Lung microvascular endothelial cell (primary cell): ENCODE results near the gene EFCAB11. TPM values are rescaled to one million over a fixed set of nuclear protein-coding genes. Genes with fewer than 3 reads are reported as not detected.

ENCODE experiments used
- DNase-seq, 2 donors: peaks; one replicate each; pipeline versions ENCODE4 v3.0.0 to v3.0.0-alpha.2; 2010; ENCODE audit warnings: low read depth in 2 of 2
- total RNA-seq: library from RNA; depleted of rRNA; stranded (reverse); fragments of >200 nt; gene quantifications from 2 replicates; pipeline ENCODE4 v1.2.1, GENCODE V29; 2014

The EFCAB11 gene
- total RNA-seq, 1 donor from 2014 or later = 1.8 TPM

DNA sequence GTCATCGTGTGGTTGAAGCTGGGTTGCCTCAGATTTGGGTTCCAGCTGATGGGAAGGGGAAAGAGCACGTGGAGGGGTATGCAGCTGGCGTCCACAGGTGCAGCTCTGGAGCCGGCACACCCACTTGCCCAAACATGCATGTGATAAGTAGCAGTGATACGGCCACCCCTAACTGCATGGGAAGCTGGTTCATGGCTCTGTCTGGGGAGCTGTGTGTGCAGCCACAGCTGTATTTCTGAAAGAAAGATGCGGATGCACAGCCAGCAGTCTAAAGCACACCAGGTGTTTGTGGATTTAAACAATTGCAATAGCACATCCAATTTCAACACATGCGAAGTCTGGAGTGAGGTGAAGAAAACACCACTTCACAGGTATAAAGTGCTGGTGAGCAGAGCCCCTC, 181.4 kb downstream of the EFCAB11 start:
- DNase-seq = no peak

DNA sequence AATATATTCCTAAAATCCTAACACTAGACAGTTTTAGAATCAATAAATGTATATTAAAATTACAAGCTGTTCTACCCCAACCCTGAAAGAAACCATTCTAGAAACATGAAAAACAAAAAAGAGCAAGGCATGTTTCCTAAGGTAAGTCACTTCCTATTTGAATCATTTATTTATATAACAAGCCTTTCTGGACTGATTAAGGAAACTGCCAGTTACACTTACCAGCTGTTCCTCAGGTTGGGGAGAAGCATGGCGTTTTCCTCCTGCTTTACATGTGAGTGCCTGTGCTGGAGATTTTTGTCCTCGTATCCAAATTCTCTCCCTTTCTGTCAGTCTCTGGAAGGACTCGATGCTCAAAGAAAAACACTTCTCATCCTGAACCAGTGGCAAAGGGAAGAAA, 183.3 kb downstream of the EFCAB11 start:
- DNase-seq = peak in 1 of 2 donors; percentile 70

DNA sequence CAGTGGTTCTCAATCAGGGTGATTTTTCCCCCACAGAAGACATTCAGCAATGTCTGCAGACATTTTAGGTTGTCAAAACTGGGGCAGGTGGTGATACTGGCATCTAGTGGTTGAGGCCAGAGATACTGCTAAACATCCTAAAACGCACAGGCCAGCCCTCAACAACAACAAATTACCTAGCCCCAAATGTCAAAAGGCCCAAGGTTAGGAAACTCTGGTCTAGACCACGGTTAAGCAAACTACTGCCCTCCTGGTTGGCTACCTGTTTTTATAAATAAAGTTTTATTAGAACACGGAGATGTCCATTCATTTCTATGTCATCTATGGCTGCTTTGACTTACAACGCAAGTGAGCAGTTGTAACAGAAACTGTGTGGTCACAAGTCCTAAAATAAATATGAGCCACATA, 186.7 kb downstream of the EFCAB11 start:
- DNase-seq = peak; percentile 64 to 74

DNA sequence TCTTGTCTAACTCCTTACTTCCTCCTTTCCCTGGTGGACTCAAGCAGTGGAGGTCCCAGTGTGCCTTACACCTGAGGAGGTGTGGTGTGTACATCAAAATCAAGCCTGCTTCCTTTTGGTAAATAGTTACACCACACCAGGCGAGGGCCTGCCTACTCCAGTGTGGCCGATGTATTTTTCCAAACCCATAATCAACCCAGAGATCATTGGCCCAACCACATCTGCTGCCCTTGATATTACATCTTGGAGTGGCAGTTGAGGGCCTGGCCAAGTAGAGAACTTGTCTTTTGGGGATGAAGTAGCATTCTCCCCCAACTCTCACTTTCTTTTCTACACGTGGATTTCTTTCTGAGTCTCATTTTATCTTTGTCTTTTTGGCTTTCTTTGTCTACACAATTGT, 187.4 kb downstream of the EFCAB11 start:
- no peak for DNase-seq

DNA sequence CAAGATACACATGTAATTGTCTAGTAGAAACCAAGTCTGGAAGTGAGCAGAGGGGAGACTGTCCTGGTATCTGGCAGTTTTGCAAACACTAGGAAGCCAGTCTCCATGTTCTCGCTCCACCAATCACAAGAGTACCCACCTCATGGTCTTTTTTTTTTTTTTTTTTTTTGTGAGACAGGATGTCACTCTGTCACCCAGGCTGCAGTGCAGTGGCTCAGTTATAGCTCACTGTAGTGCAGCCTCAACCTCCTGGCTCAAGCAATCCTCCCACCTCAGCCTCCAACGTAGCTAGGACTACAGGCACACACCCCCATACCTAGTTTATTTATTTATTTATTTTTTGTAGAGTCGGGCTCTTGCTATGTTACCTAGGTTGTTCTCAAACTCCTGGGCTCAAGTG, 189.2 kb downstream of the EFCAB11 start:
- DNase-seq = no peak

DNA sequence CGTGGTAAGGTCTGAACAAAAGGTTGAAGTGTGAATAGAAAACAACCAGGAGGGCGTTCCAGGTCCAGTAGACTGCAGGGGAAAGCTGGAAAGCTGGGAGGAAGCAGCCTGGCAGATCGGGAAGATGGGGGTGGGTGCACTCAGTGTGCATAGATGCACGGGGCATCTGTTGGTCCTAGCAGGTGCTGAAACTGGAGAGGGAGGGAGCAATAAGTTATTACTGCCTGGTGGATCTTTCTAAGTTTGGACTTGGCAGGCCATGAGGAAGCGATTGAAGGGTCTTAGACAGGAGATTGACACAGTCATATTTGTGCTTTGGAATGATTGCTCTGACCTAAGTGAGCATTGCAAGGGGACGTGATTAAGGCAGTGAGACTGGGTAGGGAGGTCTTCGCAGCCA, 194.4 kb downstream of the EFCAB11 start:
- no peak for DNase-seq

DNA sequence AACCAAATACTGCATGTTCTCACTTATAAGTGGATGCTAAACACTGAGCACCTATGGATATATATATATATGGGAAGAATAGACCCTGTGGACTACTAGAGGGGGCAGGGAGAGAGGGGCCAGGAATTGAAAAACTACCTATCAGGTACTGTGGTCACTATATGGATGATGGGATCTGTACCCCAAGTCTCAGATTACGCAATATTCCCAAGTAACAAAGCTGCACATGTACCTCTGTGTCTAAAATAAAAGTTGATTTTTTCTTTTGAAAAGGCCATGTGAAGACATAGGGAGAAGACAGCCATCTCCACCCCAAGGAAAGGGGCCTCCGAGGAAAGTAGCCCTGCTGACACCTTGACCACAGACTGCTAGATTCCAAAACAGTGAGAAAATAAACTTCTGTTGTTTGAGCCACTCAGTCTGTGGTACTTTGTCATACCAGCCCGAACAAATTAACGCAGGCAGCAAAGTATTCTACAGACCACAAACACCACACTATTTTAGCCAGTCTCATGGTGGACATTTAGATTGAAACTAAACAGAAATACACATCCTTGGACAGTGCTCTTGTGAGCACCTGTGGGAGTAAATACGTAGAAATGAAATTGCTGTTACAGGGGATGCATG, 197.1 kb downstream of the EFCAB11 start:
- no peak for DNase-seq

DNA sequence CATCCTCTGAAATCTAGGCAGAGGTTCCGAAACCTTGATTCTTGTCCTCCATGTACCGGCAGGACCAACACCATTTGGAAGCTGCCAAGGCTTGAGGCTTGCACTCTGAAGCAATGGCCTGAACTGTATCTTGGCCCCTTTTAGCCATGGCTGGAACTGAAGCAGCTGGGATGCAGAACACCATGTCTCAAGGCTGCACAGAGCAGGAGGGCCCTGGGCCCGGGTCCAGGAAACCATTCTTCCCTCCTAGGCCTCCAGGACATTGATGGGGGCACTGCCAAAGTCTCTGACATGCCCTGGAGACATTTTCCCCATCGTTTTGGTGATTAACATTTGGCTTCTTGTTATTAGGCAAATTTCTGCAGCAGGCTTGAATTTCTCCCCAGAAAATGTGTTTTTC, 198.7 kb downstream of the EFCAB11 start:
- no peak for DNase-seq

DNA sequence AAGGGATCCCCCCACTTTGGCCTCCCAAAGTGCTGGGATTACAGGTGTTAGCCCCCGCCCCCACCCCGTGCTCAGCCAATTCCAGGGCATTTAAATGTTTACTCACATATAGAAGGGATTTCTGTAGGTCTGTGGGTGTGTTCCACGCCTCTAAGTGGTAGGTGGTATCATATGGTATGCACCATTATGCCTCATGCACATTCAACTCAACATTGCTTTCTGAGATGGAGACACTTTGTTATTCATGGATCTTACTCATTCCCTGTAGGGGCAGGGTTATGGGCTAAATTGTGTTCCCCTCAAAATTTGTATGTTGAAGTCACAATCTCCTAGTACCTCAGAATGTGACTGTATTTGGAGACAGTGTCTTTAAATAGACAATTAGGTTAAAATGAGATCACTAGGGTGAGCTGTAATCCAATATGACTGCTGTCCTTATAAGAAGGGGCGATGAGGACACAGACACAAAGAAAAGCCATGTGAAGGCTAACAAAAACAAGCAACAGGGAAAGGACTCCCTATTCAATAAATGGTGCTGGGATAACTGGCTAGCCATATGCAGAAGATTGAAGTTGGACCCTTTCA, 200.6 kb downstream of the EFCAB11 start:
- DNase-seq = no peak

DNA sequence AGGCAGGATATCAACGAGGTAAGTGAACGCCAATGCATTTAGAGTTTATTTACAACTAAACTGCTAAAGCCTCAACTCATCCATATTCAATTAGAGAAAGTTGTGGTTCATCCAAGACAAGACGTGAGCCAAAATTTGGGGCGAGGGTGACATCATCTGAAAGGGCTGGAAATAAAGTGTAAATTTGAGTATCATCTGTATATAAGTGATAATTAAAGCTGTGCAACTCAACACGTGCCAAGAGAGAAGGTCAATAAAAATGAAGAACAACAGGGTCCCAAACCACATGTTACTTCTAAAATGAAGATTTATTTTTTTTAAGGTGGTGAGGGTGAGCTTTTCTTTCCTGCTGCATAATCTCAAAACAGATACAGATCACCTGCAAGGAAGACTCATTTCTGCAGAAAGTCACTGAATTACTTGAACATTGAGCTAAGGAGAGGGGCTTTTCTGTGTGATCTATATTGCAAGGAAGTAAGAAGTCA, 203.6 kb downstream of the EFCAB11 start:
- no peak for DNase-seq

DNA sequence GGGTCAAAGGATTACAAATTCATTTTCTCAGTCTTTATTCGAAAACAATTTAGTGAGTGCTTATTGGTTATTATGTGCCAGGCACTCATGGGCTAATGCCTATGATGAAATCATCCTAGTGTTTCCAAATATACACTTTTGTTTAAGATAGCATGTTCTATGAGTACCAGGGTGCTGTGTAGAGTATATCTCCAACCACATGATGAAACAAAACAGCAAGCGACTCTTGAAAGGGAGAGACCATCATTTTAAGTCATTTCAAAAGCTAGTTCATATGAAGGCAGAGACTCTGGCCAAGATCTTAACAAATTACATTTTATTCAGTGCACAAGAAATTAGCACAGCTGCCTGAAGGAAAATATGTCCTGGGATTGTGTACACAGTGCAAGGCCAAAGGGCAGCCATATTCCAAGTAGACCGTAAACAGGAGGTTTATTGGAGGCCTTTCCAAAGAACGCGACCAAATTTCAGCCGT, 204.2 kb downstream of the EFCAB11 start:
- DNase-seq = no peak

DNA sequence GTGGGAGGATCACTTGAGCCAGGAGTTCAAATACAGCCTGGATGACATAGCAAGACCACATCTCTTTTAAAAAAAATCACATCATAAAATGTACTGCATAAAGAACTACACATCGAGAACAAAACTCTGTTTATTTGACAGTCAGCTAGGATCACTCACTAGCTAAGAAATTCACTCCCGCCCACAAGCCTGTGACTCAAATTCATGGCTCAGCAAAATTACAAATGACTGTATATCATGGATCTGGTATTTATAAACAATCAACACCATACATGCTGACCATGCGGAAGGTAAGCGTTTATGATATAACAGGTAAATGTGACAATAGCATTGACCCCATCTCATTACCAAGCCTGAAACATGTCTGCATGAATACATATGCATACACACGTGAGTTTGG, 206.5 kb downstream of the EFCAB11 start:
- DNase-seq = no peak

DNA sequence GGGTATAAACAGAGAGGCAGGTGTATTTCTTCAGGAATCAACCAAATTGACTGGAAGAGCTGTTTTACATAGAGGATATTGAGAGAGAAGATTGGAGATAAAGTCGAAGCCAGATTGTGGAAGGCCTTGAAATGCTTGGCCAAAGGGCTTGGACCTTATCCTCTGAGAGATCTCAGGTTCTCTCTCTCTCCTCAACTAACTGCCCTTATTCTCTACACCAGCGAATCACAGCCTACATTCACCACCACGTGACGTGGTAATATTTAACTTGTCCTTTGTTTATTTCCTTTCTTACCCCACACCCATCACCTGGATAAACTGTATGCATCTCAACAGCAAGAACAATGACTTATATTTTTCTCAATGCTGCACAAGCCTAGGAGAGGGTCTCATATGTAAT, 207.4 kb downstream of the EFCAB11 start:
- no peak for DNase-seq

DNA sequence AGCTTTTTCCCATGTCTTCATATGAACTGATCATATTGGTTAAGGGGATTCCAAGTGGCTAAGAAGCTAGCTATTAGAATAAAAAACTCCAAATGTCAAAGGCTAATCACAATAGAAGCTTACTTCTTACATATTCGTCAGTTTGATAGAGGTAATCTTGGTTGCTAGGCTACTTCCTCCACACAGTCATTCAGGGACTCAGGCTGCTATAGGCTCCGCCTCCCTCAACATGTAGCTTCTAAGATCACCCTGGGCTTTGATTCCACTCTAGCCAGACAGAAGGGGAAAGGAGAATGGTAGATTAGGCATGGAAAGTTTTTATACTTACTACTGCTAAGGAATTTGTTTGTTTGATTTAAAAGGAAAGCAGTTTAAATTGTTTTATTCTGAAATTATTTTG, 207.9 kb downstream of the EFCAB11 start:
- DNase-seq = no peak

DNA sequence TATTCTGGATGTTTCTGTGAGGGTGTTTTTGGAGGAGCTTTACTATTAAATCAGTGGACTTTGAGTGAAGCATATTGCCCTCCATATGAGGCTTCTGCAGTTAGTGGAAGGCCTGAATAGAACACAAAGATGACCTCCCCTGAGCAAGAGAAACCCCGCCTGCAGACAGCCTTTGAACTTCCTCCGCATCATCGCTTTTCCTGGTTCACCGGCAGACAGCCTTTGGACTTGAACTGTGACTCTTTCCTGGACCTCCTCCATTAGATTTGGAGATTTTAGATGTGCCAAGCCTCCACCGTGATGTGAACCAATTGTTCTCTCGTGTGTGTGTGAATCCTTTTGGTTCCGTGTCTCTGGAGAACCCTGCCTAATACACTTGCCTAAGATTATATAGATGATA, 208.4 kb downstream of the EFCAB11 start:
- no peak for DNase-seq

Other genes starting within 250 kb of the EFCAB11 start
- 7.9 and 13.1 TPM in 2 replicates for gene TDP1, start 1.2 kb upstream of the EFCAB11 start, total RNA-seq
- gene KCNK13, start 107.3 kb upstream of the EFCAB11 start, total RNA-seq = not detected in 2 replicates